T-helper 17 cell (primary cell): ENCODE results near the gene HDDC3. TPM values are rescaled to one million over a fixed set of nuclear protein-coding genes. Genes with fewer than 3 reads are reported as not detected.

Experiments
- ATAC-seq: fragments of 150-1000 bp; cut with Tn5 transposase; 2 replicates; pipeline ENCODE4 v1.10.0; 2021; ENCODE audit warnings: mild to moderate bottlenecking, moderate library complexity
- DNase-seq, 3 donors: peaks; one replicate each; pipeline versions ENCODE4 v3.0.0 to v3.0.0-alpha.2; 2020 to 2021
- H3K9me3 ChIP-seq: one replicate; pipeline ENCODE4 v1.7.0; 2013; ENCODE audit warnings: low read length, mild to moderate bottlenecking; ENCODE audit not compliant: control insufficient read depth, poor library complexity, severe bottlenecking
- H3K27ac Mint-ChIP-seq: one replicate; pipeline ENCODE4 v1.8.0; 2022; ENCODE audit warnings: mild to moderate bottlenecking, moderate library complexity, mixed read lengths
- H3K27me3 Mint-ChIP-seq: one replicate; pipeline ENCODE4 v1.8.0; 2022; ENCODE audit warnings: mixed read lengths
- H3K36me3 Mint-ChIP-seq: one replicate; pipeline ENCODE4 v1.8.0; 2022; ENCODE audit warnings: low read depth, mixed read lengths
- H3K4me1 Mint-ChIP-seq: one replicate; pipeline ENCODE4 v1.8.0; 2022; ENCODE audit warnings: mild to moderate bottlenecking, mixed read lengths
- H3K4me3 Mint-ChIP-seq: one replicate; pipeline ENCODE4 v1.8.0; 2022; ENCODE audit warnings: mild to moderate bottlenecking, moderate library complexity, mixed read lengths
- total RNA-seq, 4 donors: library from RNA in 2 of 4; stranded (reverse) in 2 of 4; gene quantifications; one replicate each; pipeline ENCODE4 v1.2.3 and lab custom pipeline; 2022 to 2026

Gene HDDC3
- total RNA-seq, 2 donors from 2014 or later, result 11.1 to 12.9 TPM

DNA sequence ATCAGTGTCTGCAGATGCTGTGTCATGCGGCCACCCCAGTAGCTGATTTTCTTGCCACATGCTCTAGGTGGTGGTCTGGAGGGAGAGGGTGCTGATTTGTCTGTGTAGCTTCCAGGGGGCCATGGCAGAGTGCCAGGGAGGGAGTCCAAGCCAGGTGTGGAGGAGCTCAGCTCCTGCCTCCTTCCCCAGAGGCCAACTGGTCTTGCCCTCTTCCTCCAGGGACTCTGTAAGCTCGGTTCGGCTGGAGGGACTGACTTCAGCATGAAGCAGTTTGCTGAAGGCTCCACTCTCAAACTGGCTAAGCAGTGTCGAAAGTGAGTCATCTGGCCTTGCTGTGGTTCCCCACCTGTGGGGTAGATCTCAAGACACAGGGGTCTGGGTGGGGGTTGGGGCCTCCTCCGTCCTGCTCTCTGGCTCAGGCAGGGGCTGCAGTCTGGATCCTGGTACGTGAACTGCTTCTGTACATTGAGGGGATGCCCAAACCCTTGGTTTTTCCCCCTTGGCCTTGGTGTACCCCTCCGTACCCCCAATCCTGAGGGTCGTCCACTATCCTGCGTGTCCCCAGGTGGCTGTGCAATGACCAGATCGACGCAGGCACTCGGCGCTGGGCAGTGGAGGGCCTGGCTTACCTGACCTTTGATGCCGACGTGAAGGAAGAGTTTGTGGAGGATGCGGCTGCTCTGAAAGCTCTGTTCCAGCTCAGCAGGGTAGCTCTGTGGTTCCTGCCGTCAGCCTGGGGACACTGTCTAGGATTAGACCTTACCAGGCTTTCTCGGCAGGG is 15.4 kb upstream of the HDDC3 start:
- DNase-seq, result no peak
- Mint-ChIP-seq H3K36me3 (no peaks in the 10 kb centered on the region), H3K27me3 (no peaks in the 10 kb centered on the region), H3K27ac (no peak overlapping the region), H3K4me1 (no peaks in the 10 kb centered on the region), H3K4me3 (no peak overlapping the region)
- no peaks in the 10 kb centered on the region for H3K9me3 ChIP-seq
- ATAC-seq, result no peak

DNA sequence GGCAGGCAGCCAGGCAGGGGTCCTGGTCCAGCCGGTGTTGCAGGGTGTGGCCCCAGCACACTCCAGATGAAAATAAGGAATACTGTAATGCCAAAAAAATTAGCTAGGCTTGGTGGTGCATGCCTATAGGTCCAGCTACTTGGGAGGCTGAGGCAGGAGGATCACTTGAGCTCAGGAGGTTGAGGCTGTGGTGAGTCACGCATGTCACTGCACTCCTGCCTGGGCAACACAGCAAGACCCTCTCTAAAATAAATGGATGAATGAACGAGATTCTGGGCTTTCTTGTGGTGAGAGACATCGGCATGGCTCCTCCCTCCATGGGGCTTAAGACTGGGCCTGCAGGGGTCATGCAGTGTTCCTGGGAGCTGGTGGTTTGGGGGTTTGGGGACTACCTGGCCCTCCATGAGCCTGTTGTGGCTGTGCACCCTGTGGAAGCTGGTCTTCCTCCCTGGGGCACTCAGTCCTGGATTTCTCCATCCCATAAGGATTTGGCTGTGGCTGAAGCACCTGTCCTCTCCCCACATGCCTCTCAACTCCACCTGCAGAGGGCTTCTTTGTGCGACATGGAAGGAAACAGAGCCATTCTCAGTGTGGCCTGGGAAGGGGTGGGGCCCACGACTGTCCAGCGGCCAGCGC is 14.7 kb upstream of the HDDC3 start:
- Mint-ChIP-seq H3K27ac (no peak overlapping the region), H3K4me3 (no peak overlapping the region), H3K27me3 (no peaks in the 10 kb centered on the region), H3K36me3 (no peaks in the 10 kb centered on the region), H3K4me1 (no peaks in the 10 kb centered on the region)
- DNase-seq, result no peak
- ATAC-seq, result no peak
- no peaks in the 10 kb centered on the region for H3K9me3 ChIP-seq

DNA sequence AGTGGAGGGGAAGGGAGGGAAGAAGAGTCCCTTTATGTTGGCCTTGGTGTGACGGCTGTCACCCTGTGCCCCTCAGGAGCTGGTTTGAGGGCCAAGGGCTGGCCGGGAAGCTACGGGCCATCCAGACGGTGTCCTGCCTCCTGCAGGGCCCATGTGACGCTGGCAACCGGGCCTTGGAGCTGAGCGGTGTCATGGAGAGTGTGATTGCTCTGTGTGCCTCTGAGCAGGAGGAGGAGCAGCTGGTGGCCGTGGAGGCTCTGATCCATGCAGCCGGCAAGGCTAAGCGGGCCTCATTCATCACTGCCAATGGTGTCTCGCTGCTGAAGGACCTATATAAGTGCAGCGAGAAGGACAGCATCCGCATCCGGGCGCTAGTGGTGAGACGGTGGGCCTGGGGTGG is 14.2 kb upstream of the HDDC3 start:
- DNase-seq (no peak), ATAC-seq (no peak)
- H3K4me3 Mint-ChIP-seq, result no peak overlapping the region
- no peaks in the 10 kb centered on the region for H3K4me1 Mint-ChIP-seq
- H3K36me3 Mint-ChIP-seq, result no peaks in the 10 kb centered on the region
- no peaks in the 10 kb centered on the region for H3K27me3 Mint-ChIP-seq
- H3K9me3 ChIP-seq, result no peaks in the 10 kb centered on the region
- no peak overlapping the region for H3K27ac Mint-ChIP-seq

DNA sequence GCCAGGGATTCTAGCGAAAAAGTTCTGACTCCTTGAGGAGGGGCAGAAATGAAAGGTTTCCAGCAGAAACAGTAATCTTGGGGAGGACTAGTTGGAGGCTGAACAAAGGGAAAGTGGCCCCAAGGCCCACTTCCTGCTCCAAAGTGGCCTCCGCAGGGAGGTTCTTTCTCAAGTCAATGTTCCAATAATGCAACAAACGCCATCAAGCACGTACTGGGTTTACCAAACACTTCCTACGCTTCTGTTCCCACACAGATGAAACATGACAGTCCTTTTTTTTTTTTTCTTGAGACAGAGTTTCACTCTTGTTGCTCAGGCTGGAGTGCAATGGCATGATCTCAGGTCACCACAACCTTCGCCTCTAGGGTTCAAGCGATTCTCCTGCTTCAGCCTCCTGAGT is 12.7 kb upstream of the HDDC3 start:
- Mint-ChIP-seq H3K4me3 (no peak overlapping the region), H3K27ac (no peak overlapping the region), H3K4me1 (peaks cover 3% of the 10 kb centered on the region), H3K36me3 (no peaks in the 10 kb centered on the region), H3K27me3 (no peaks in the 10 kb centered on the region)
- DNase-seq (no peak), ATAC-seq (no peak)
- no peaks in the 10 kb centered on the region for H3K9me3 ChIP-seq

DNA sequence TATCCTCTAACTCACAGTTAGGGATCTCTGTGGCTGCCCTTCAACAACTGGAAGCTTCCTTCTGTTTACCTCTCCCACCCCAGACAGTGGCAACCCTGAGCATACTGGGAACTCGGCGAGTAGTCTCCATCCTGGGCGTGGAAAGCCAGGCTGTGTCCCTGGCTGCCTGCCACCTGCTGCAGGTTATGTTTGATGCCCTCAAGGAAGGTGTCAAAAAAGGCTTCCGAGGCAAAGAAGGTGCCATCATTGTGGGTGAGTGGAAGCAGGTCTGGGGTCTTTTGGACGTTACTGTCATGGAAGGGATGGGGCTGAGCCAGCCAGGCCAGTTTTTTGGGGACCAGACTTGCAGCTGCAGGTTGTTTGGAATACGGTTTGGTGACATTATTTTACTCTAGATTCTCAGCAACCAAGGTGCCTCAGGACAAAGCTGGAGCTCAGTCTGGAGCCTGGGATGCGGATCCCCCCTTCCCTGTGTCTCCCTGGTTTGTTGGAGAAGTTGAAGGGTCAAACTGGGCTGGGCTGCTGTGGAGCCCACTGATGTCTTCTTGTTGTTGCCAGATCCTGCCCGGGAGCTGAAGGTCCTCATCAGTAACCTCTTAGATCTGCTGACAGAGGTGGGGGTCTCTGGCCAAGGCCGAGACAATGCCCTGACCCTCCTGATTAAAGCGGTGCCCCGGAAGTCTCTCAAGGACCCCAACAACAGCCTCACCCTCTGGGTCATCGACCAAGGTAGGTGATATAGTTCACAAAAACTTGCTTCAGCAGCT is 10.2 kb upstream of the HDDC3 start:
- Mint-ChIP-seq H3K27ac (no peak overlapping the region), H3K4me1 (peaks cover 3% of the 10 kb centered on the region), H3K36me3 (no peaks in the 10 kb centered on the region), H3K27me3 (no peaks in the 10 kb centered on the region), H3K4me3 (no peak overlapping the region)
- H3K9me3 ChIP-seq, result no peaks in the 10 kb centered on the region
- DNase-seq, result no peak
- ATAC-seq, result no peak

DNA sequence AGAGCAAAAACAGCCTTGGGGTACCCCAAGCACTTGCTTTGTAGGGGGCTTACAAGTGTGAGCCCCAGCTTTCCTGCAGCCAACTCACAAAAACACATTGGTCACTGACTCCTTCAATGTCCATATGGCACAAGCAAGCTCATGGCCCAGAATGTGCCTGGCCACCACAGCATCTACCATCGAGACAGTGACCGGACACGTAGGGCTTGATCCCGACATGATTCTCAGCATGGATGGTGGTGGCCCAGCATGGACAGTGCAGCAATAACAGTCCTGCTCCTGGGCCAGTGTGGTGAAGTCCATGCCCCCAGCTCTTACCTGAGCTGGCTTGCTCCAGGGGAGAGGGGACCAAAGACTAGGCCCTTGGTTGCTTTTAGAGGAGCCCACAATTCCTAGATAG is 8.7 kb upstream of the HDDC3 start:
- peaks cover 12% of the 10 kb centered on the region for H3K4me1 Mint-ChIP-seq
- no peak overlapping the region for H3K4me3 Mint-ChIP-seq
- H3K27me3 Mint-ChIP-seq, result no peaks in the 10 kb centered on the region
- H3K9me3 ChIP-seq, result no peaks in the 10 kb centered on the region
- DNase-seq, result no peak
- H3K36me3 Mint-ChIP-seq, result no peaks in the 10 kb centered on the region
- ATAC-seq, result no peak
- H3K27ac Mint-ChIP-seq, result peak overlapping the region; percentile 60

DNA sequence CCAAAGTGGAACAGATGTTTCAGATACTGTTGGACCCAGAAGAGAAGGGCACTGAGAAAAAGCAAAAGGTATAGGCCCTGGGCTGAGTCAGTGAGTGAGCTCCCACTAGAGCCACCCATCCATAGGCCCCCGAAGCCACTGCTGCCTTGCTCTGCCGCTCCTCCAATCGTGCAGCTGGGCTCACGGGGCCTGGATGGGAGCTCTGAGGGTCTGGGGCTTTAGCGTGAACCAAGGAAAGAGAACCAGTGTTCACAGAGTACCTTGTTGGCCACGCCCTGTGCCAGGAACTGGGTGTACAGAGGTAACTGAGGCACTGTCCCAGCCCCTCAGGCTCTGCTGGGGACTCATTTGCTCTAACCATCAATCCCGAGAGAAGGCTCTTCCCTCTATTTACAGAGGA is 7.4 kb upstream of the HDDC3 start:
- peaks cover 14% of the 10 kb centered on the region for H3K4me1 Mint-ChIP-seq
- H3K27ac Mint-ChIP-seq, result peak overlapping the region; percentile 53
- H3K36me3 Mint-ChIP-seq, result no peaks in the 10 kb centered on the region
- ATAC-seq, result no peak
- no peaks in the 10 kb centered on the region for H3K9me3 ChIP-seq
- no peak for DNase-seq
- no peaks in the 10 kb centered on the region for H3K27me3 Mint-ChIP-seq
- no peak overlapping the region for H3K4me3 Mint-ChIP-seq

DNA sequence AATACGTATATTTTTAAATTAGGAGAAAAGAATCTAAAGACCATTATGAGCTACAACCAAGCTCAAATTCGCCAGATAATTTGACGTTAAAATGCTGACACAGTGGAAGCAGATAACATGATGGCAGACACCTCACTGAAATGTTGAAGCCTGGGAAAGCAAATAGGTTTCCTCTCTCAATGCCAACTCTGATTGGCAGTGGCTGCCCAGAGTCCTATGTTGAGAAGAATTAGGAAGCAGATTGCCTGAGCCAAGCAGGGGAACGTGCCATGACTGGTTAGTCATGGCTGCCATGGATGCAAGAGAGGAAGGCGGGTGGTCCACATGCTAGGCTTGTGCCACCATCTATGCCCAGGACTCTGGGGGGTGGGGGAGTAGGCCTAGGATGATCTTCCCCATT is 5.9 kb upstream of the HDDC3 start:
- no peak for ATAC-seq
- Mint-ChIP-seq H3K4me1 (peaks cover 19% of the 10 kb centered on the region), H3K36me3 (no peaks in the 10 kb centered on the region), H3K4me3 (no peak overlapping the region), H3K27ac (no peak overlapping the region), H3K27me3 (no peaks in the 10 kb centered on the region)
- DNase-seq, result no peak
- H3K9me3 ChIP-seq, result no peaks in the 10 kb centered on the region

DNA sequence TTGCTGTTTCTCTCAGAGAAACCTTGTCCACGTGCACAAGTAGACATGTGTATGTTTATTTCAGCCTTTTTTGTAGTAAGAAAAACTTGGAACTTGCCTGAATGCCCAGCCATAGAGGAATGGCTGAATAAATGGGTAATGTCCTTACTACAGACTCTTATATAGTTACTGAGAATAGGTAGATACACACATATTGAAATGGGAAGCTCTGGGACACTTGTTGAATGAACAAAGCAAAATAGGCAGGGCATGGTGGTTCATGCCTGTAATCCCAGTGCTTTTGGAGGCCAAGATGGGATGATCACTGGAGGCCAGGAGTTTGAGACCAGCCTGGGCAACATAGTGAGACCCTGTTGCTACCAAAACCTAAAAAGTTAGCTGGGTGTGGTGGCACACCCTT is 4.5 kb upstream of the HDDC3 start:
- H3K27ac Mint-ChIP-seq, result peak overlapping the region; percentile 93
- DNase-seq, result no peak
- H3K4me3 Mint-ChIP-seq, result peak overlapping the region; percentile 96
- H3K36me3 Mint-ChIP-seq, result no peaks in the 10 kb centered on the region
- peaks cover 23% of the 10 kb centered on the region for H3K4me1 Mint-ChIP-seq
- no peak for ATAC-seq
- H3K9me3 ChIP-seq, result no peaks in the 10 kb centered on the region
- H3K27me3 Mint-ChIP-seq, result no peaks in the 10 kb centered on the region

DNA sequence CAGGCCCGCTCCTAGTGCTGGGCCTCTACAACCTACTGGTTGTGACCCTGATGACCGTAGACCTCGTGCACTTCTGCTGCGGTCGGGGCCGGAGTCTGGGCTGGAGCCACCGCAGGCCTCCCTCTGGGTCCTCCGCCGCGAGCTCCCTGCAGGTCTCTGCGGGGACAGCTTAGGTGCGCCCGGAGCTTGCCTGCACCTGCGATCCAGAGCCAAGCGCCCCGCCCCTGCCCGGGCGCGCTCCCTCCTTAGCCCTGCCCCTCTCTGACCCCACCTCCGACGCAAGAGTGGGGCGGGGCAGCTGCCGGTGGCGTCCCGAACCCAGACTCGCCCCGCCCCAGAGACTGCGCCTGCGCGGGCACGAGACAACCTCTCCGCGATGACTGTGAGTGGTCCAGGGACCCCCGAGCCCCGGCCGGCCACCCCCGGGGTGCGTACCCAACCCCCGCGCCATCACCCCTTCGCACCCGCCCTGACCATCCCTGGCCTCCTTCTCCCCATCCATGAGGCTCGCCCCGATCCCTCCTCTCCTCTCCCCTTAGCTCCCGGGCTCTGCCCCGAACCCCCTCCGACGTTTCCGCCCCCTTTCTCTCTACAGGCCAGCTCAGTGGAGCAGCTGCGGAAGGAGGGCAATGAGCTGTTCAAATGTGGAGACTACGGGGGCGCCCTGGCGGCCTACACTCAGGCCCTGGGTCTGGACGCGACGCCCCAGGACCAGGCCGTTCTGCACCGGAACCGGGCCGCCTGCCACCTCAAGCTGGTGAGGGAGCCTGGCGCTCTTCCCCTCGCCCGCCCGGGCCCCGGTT is 2.8 kb upstream of the HDDC3 start, which contains the start of gene UNC45A:
Gene UNC45A, plus strand, starts transcription at position 337 of the 803 bp plus-strand sequence. Its CDS starts 40 bp downstream, at position 377.
- Mint-ChIP-seq H3K4me3 (peak within 1 kb of the TSS; percentile 96), H3K4me1 (peaks cover 31% of the 10 kb centered on the region), H3K27me3 (no peaks in the 10 kb centered on the region), H3K36me3 (no peaks in the 10 kb centered on the region), H3K27ac (peak within 1 kb of the TSS; percentile 93)
- no peaks in the 10 kb centered on the region for H3K9me3 ChIP-seq
- peak; percentile 82 for ATAC-seq
- DNase-seq, result peak; percentile 95 to 97 (median 95)

DNA sequence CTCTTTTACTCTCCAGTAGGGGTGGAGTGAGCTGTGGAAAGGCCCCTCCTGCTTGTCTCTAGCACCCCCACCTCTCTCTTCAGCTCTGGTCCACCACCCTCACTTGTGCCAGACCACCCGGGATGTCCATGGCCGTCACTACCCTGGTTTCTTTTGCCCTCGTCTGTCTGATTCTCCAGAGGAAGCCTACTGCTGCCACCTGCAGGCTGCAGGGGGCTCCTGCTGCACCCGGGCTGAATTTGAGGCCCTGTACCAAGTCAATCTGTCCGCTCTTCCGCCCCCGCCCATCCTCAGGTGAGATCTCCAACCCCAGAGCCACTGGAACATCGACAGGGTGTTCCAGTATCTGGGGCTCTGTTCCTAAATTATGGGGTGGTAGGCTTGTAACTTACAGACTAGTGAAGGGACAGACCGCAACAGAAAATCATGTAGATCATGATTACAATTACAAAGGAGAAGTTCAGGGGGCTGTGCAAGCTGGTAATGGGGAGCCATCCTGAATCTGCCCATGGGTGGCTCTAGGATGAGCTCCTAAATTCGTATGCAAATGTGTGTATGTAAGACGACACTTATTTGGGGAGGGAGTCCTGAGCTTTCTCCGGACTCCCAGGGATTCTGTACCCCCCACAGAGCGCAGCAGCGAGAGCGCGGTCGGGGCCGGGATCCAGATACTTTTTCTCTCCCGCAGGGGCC is 2.1 kb upstream of the HDDC3 start:
- peak; percentile 73 to 78 (median 74) for DNase-seq
- peaks cover 34% of the 10 kb centered on the region for H3K4me1 Mint-ChIP-seq

DNA sequence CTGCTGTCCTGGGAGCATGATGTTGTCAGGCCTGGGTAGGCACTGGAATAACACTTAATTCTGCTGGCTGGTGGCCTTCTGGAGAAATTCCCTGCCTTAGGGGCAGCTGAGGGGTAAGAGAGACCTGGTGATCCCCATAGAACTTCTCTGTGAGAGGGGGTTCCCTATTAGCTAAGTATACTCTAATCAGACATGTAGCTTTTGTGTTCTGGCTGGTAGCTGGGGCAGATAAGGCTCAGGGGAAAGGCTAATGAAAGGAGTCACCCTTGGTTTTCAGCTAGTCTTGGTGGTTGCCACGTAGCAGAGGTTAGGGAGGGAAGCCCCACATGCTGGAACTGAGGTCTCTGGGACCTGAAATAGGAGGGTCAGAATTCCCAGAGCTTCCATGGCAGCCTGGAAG is 952 bp upstream of the HDDC3 start:
- H3K27me3 Mint-ChIP-seq, result no peaks in the 10 kb centered on the region
- H3K4me1 Mint-ChIP-seq, result peaks cover 34% of the 10 kb centered on the region
- peak overlapping the region; percentile 39 for H3K4me3 Mint-ChIP-seq

More for the DNA sequence above, 2.1 kb upstream of the HDDC3 start:
- ATAC-seq, result peak; percentile 45
- H3K9me3 ChIP-seq, result no peaks in the 10 kb centered on the region
- Mint-ChIP-seq H3K4me3 (peak overlapping the region; percentile 96), H3K27me3 (no peaks in the 10 kb centered on the region), H3K27ac (peak overlapping the region; percentile 93), H3K36me3 (no peaks in the 10 kb centered on the region)

More for the DNA sequence above, 952 bp upstream of the HDDC3 start:
- no peak overlapping the region for H3K27ac Mint-ChIP-seq
- H3K36me3 Mint-ChIP-seq, result no peaks in the 10 kb centered on the region
- ATAC-seq (no peak), DNase-seq (no peak)
- no peaks in the 10 kb centered on the region for H3K9me3 ChIP-seq
